GM12878 (cell line): Measurements from ENCODE around the gene CDPF1. TPM values are rescaled to one million over a fixed set of nuclear protein-coding genes. Genes with fewer than 3 reads are reported as not detected.

Source experiments
- ATAC-seq: fragments of 200-7000 bp; cut with Tn5 transposase; 3 replicates; pipeline ENCODE4 v1.9.1; 2020; ENCODE audit warnings: mild to moderate bottlenecking, moderate library complexity
- BruUV-seq: library from RNA; stranded (reverse); fragments of 400-500 nt; replicated peaks from 2 replicates; lab custom pipeline; 2021; lab: Mats Ljungman, UMichigan
- CTCF ChIA-PET: fragments of 300-600 bp; sonication (Branson Sonifier 250); formaldehyde crosslinking; extraction: SDS; loops from one replicate; lab custom pipeline; 2021; ENCODE audit warnings: inconsistent platforms; lab: Yijun Ruan, JAX
- POLR2A ChIA-PET: fragments of 350-600 bp; formaldehyde crosslinking; extraction: SDS; loops from one replicate; lab custom pipeline; 2021; ENCODE audit warnings: inconsistent platforms; lab: Charles Lee
- RAD21 ChIA-PET: fragments of 300-600 bp; sonication (Branson Sonifier 250); formaldehyde crosslinking; loops from one replicate; lab custom pipeline; 2023; ENCODE audit warnings: antibody characterized with exemption; ENCODE audit not compliant: unreplicated experiment; lab: Charles Lee
- SMC1A ChIA-PET: fragments of 300-600 bp; sonication (Branson Sonifier 250); formaldehyde crosslinking; loops from one replicate; lab custom pipeline; 2023; ENCODE audit not compliant: unreplicated experiment, uncharacterized antibody; lab: Charles Lee
- DNase-seq: peaks from one replicate; pipeline ENCODE4 v3.0.0-alpha.2; 2011; ENCODE audit warnings: low read depth, low spot score
- FAIRE-seq: peaks from 3 replicates; lab custom pipeline; 2011; peaks lifted over from hg19 to GRCh38; lab: Jason Lieb, UNC
- H2AFZ ChIP-seq: 2 replicates; pipeline ENCODE4 v1.6.0; 2011; ENCODE audit warnings: low read depth, low read length, control low read depth; ENCODE audit not compliant: control insufficient read depth
- H3K27ac ChIP-seq: 2 replicates; pipeline ENCODE4 v1.5.1; 2011; ENCODE audit warnings: control low read depth; ENCODE audit not compliant: control insufficient read depth, insufficient read depth
- H3K27me3 ChIP-seq, 2 experiments: replicated peaks in 1 of 2; 2 replicates each; pipeline versions ENCODE4 v1.6.0 to v1.6.1; 2011; ENCODE audit warnings: low read length in 1 of 2; ENCODE audit not compliant: control insufficient read depth in 2 of 2, insufficient read depth in 2 of 2
- H3K36me3 ChIP-seq, 2 experiments: 2 replicates each; pipeline ENCODE4 v1.5.1; 2011; ENCODE audit warnings: low read length in 1 of 2; ENCODE audit not compliant: control insufficient read depth in 2 of 2, insufficient read depth in 2 of 2
- H3K4me1 ChIP-seq: 2 replicates; pipeline ENCODE4 v1.6.1; 2011; ENCODE audit warnings: mild to moderate bottlenecking, low read length, moderate library complexity, mixed read lengths; ENCODE audit not compliant: control insufficient read depth, insufficient read depth
- H3K4me2 ChIP-seq: 2 replicates; pipeline ENCODE4 v1.6.0; 2011; ENCODE audit warnings: control low read depth; ENCODE audit not compliant: control insufficient read depth, insufficient read depth
- H3K4me3 ChIP-seq: fragments of 200-600 bp; sonication (generic); 2 replicates; pipeline ENCODE4 v1.5.1; 2016
- H3K79me2 ChIP-seq: 2 replicates; pipeline ENCODE4 v1.6.0; 2011; ENCODE audit warnings: low read length; ENCODE audit not compliant: control insufficient read depth, insufficient read depth
- H3K9ac ChIP-seq: 2 replicates; pipeline ENCODE4 v1.8.0; 2011; ENCODE audit warnings: low read length, control low read depth, mixed read lengths; ENCODE audit not compliant: control insufficient read depth, insufficient read depth
- H3K9me3 ChIP-seq: replicated peaks from 3 replicates; pipeline ENCODE4 v1.5.1; 2011; ENCODE audit warnings: mild to moderate bottlenecking, low read length; ENCODE audit not compliant: control insufficient read depth, insufficient read depth
- H4K20me1 ChIP-seq: 2 replicates; pipeline ENCODE4 v1.6.0; 2011; ENCODE audit not compliant: control insufficient read depth, insufficient read depth
- HDAC2 ChIP-seq: fragments of 200-600 bp; sonication (generic); IDR thresholded peaks from 2 replicates; pipeline ENCODE4 v1.6.1; 2017
- JUNB ChIP-seq: IDR thresholded peaks from 2 replicates; pipeline ENCODE4 v1.6.1; 2016; ENCODE audit warnings: antibody characterized with exemption, mild to moderate bottlenecking
- POLR2AphosphoS5 ChIP-seq: IDR thresholded peaks from 2 replicates; pipeline ENCODE4 v1.6.1; 2011; ENCODE audit warnings: mild to moderate bottlenecking, low read length, inconsistent platforms
- RBBP5 ChIP-seq: fragments of 200-600 bp; sonication (generic); conservative IDR thresholded peaks from 2 replicates; pipeline ENCODE4 v1.6.1; 2016
- SP1 ChIP-seq: IDR thresholded peaks from one replicate; pipeline ENCODE4 v1.6.1; 2011; ENCODE audit warnings: low read depth, low read length
- SPI1 ChIP-seq: IDR thresholded peaks from 2 replicates; pipeline ENCODE4 v1.6.1; 2011; ENCODE audit warnings: low read depth, mild to moderate bottlenecking, low read length, moderate library complexity, borderline replicate concordance; ENCODE audit not compliant: insufficient read depth
- TCF7 ChIP-seq: IDR thresholded peaks from 2 replicates; pipeline ENCODE4 v1.6.1; 2014; ENCODE audit warnings: antibody characterized with exemption, borderline replicate concordance
- WRNIP1 ChIP-seq: IDR thresholded peaks from 2 replicates; pipeline ENCODE4 v1.6.1; 2011; ENCODE audit warnings: low read depth, low read length, improper control_type of control experiment, borderline replicate concordance
- WGBS: methylation state at CpG from one replicate; pipeline ENCODE4 v1.1.6; 2016; ENCODE audit warnings: low lambda C conversion rate; ENCODE audit not compliant: insufficient replicate concordance, insufficient coverage; ENCODE audit errors: missing lambda C conversion rate; 5-methylcytosine and 5-hydroxymethylcytosine counted together
- in situ Hi-C: fragments of 300-500 bp; cut with MboI; formaldehyde crosslinking; loops from 9 replicates; pipeline ENCODE4 v1.14.3; 2018; ENCODE audit warnings: mixed read lengths
- intact Hi-C: fragments of 100-400 bp; cut with micrococcal nuclease; formaldehyde crosslinking; loops from one replicate; pipeline ENCODE4 v1.14.2; 2022; ENCODE audit not compliant: unreplicated experiment
- polyA plus RNA-seq, 11 experiments: library from polyadenylated mRNA; depleted of rRNA in 4 of 11; unstranded in 6 of 11; stranded (reverse) in 5 of 11; fragments of >200 nt; fragmentation: Nextera tagmentation in 4 of 11; fragmentation: Illumina TruSeq in 1 of 11; extraction: Ambion mirVana in 4 of 11; extraction: Trizol in 1 of 11; gene quantifications; 1 replicate in 1 of 11; 2 replicates in 10 of 11; pipeline versions ENCODE4 v1.2.1 to v1.2.3, GENCODE V29; 2011 to 2016; ENCODE audit warnings: inconsistent platforms in 2 of 11, missing spikeins in 2 of 11, low read depth in 1 of 11
- total RNA-seq, 4 experiments: library from RNA; depleted of rRNA in 3 of 4; stranded (reverse); fragments of >200 nt in 3 of 4; fragmentation: Illumina TruSeq in 1 of 4; extraction: Trizol in 1 of 4; gene quantifications; 2 replicates each; pipeline versions ENCODE4 v1.2.1 to v1.2.3, GENCODE V29; 2013 to 2021
- TF ChIP-seq, protein P1 (sequence below): fragments of 450-650 bp; IDR thresholded peaks from 2 replicates; pipeline ENCODE4 v1.6.1; 2018; ENCODE audit warnings: borderline replicate concordance, mild to moderate bottlenecking; ENCODE audit not compliant: partially characterized antibody
- TF ChIP-seq, protein P2 (sequence below): fragments of 450-650 bp; IDR thresholded peaks from 2 replicates; pipeline ENCODE4 v1.6.1; 2016; ENCODE audit warnings: mild to moderate bottlenecking
- TF ChIP-seq, protein P3 (sequence below): fragments of 450-650 bp; conservative IDR thresholded peaks from 2 replicates; pipeline ENCODE4 v1.6.1; 2017; ENCODE audit warnings: mild to moderate bottlenecking, moderate library complexity

CDPF1 gene
- total and polyA plus RNA-seq, 10 of the 15 experiments (the other 5 are each of a cell fraction or from before 2014, with no cell fraction given): 1.0 to 22.4 (median 7.9) TPM

DNA sequence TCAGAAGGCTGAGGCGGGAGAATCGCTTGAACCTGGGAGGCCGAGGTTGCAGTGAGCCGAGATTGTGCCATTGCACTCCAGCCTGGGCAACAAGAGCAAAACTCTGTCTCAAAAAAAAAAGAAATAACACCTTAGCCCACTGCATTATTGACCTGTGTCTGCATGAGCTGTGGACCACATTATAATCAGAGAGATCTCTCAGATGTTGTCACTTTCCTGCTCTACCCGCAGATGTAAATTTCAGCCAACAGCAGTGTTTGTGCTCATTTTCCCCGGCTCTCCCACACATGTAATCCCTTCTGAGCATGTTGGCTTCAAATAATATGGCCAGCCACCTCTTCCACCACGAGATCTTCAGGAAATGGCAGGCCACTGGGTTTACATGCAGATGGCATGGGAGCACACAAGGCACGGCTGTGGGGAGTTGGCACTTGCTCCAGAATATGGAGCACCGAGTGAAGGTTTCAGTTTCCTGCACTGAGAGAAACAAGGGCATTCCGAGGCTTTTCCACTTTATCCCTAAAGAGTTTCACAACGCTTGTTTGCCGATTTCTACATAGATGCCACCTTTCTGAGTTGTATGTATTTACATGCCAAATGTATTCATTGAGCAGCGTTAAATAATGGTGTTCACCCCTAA is 19.7 kb downstream of the CDPF1 start:
- Histone ChIP-seq H3K36me3 (no peaks in the 10 kb centered on the region), H4K20me1 (no peaks in the 10 kb centered on the region), H3K27ac (no peak overlapping the region), H3K79me2 (no peaks in the 10 kb centered on the region), H2AFZ (no peak overlapping the region), H3K4me3 (no peak overlapping the region), H3K27me3 (no peaks in the 10 kb centered on the region), H3K4me2 (no peak overlapping the region), H3K9me3 (no peaks in the 10 kb centered on the region), H3K9ac (no peak overlapping the region), H3K4me1 (no peaks in the 10 kb centered on the region)
- ATAC-seq: no peak
- ChIA-PET RAD21 (no interaction called here), SMC1A (no interaction called here), POLR2A (no interaction called here), CTCF (no interaction called here)
- in situ Hi-C loops (no loop called here), intact Hi-C loops (no loop called here)
- DNase-seq: no peak
- FAIRE-seq: no peak
- TF ChIP-seq, protein P1, sequence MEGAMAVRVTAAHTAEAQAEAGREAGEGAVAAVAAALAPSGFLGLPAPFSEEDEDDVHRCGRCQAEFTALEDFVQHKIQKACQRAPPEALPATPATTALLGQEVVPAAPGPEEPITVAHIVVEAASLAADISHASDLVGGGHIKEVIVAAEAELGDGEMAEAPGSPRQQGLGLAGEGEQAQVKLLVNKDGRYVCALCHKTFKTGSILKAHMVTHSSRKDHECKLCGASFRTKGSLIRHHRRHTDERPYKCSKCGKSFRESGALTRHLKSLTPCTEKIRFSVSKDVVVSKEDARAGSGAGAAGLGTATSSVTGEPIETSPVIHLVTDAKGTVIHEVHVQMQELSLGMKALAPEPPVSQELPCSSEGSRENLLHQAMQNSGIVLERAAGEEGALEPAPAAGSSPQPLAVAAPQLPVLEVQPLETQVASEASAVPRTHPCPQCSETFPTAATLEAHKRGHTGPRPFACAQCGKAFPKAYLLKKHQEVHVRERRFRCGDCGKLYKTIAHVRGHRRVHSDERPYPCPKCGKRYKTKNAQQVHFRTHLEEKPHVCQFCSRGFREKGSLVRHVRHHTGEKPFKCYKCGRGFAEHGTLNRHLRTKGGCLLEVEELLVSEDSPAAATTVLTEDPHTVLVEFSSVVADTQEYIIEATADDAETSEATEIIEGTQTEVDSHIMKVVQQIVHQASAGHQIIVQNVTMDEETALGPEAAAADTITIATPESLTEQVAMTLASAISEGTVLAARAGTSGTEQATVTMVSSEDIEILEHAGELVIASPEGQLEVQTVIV: no peak
- 85% methylated on average over 13 of the region's 13 CpGs for WGBS
- BruUV-seq: no TSS peak

DNA sequence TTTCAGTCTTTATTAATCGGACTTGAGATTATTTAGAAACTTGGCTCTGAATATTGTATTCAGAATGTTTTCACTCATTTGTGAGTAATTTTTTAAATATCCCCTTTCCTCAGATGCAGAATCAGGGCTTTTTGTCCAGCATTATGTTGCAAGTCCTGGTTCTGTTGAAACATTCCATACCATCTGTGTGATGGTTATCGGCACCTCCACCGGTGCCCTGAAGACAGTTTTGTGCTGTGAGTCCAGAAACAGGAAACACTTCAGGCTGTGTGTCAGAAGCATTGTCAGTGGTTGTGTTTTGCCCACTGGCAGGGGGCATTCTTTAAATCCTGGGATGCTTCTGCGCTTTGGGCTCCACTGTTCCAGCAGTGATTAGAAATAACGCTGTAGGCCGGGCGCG is 20.4 kb downstream of the CDPF1 start:
- no peak overlapping the region for H3K9ac ChIP-seq
- H3K79me2 ChIP-seq: no peaks in the 10 kb centered on the region
- in situ Hi-C loops (no loop called here), intact Hi-C loops (no loop called here)
- no peak overlapping the region for H3K4me2 ChIP-seq
- CTCF ChIA-PET: no interaction called here
- SMC1A ChIA-PET: no interaction called here
- no peak overlapping the region for H3K27ac ChIP-seq
- H3K9me3 ChIP-seq: no peaks in the 10 kb centered on the region
- no peak overlapping the region for H3K4me3 ChIP-seq
- RAD21 ChIA-PET: no interaction called here
- H2AFZ ChIP-seq: no peak overlapping the region
- H3K27me3 ChIP-seq: no peaks in the 10 kb centered on the region
- FAIRE-seq (no peak), ATAC-seq (no peak), DNase-seq (no peak)
- no TSS peak for BruUV-seq
- no peaks in the 10 kb centered on the region for H3K4me1 ChIP-seq
- no peaks in the 10 kb centered on the region for H4K20me1 ChIP-seq
- WGBS: 97% methylated on average over 8 of the region's 8 CpGs
- POLR2A ChIA-PET: no interaction called here
- no peaks in the 10 kb centered on the region for H3K36me3 ChIP-seq
- TF ChIP-seq TCF7: no peak
- TF ChIP-seq, protein P2, sequence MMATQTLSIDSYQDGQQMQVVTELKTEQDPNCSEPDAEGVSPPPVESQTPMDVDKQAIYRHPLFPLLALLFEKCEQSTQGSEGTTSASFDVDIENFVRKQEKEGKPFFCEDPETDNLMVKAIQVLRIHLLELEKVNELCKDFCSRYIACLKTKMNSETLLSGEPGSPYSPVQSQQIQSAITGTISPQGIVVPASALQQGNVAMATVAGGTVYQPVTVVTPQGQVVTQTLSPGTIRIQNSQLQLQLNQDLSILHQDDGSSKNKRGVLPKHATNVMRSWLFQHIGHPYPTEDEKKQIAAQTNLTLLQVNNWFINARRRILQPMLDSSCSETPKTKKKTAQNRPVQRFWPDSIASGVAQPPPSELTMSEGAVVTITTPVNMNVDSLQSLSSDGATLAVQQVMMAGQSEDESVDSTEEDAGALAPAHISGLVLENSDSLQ: no peak
- TF ChIP-seq SP1: no peak
- no peak for TF ChIP-seq JUNB
- no peak for TF ChIP-seq SPI1
- no peak for TF ChIP-seq POLR2AphosphoS5
- no peak for TF ChIP-seq HDAC2
- TF ChIP-seq WRNIP1: no peak
- TF ChIP-seq, protein P3, sequence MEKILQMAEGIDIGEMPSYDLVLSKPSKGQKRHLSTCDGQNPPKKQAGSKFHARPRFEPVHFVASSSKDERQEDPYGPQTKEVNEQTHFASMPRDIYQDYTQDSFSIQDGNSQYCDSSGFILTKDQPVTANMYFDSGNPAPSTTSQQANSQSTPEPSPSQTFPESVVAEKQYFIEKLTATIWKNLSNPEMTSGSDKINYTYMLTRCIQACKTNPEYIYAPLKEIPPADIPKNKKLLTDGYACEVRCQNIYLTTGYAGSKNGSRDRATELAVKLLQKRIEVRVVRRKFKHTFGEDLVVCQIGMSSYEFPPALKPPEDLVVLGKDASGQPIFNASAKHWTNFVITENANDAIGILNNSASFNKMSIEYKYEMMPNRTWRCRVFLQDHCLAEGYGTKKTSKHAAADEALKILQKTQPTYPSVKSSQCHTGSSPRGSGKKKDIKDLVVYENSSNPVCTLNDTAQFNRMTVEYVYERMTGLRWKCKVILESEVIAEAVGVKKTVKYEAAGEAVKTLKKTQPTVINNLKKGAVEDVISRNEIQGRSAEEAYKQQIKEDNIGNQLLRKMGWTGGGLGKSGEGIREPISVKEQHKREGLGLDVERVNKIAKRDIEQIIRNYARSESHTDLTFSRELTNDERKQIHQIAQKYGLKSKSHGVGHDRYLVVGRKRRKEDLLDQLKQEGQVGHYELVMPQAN: no peak
- no peak for TF ChIP-seq RBBP5
